Kidney epithelial cell (primary cell): Measurements from ENCODE around the gene FADS3. TPM values are rescaled to one million over a fixed set of nuclear protein-coding genes. Genes with fewer than 3 reads are reported as not detected.
A peak's percentile ranks its signal among the peaks of the same experiment; 100 is the strongest.

Experiments
- DNase-seq: peaks from one replicate; pipeline ENCODE4 v3.0.0-alpha.2; 2010; ENCODE audit warnings: low read depth
- H3K27me3 ChIP-seq: 2 replicates; pipeline ENCODE4 v1.6.0; 2011; ENCODE audit warnings: low read length; ENCODE audit not compliant: control insufficient read depth, insufficient read depth
- H3K36me3 ChIP-seq: 2 replicates; pipeline ENCODE4 v1.5.1; 2011; ENCODE audit warnings: low read length; ENCODE audit not compliant: control insufficient read depth, insufficient read depth
- H3K4me3 ChIP-seq: 2 replicates; pipeline ENCODE4 v1.5.1; 2011; ENCODE audit warnings: low read depth, mild to moderate bottlenecking, control low read depth, low read length
- CTCF ChIP-seq: IDR thresholded peaks from 2 replicates; pipeline ENCODE4 v1.5.1; 2011; ENCODE audit warnings: mild to moderate bottlenecking, moderate library complexity, low read length, control low read depth, inconsistent platforms; ENCODE audit not compliant: insufficient read depth, poor library complexity, severe bottlenecking
- total RNA-seq: library from RNA; depleted of rRNA; stranded (reverse); fragments of >200 nt; gene quantifications from 2 replicates; pipeline ENCODE4 v1.2.3, GENCODE V29; 2015

FADS3 gene
- 134 and 152 TPM in 2 replicates for total RNA-seq

- no peak for TF ChIP-seq CTCF
- DNase-seq, result no peak
- Histone ChIP-seq H3K27me3 (no peaks in the 10 kb centered on the region), H3K4me3 (peak within 1 kb of the TSS; percentile 81), H3K36me3 (no peaks in the 10 kb centered on the region)
These were observed at the start of gene FADS3 for GRCh38 chr11:61891331-61892084. TSS of gene FADS3 (minus strand) at chr11:61891545. CDS start at chr11:61891381, 164 bp downstream.

GRCh38 chr11:61940466-61940865 is 49.1 kb upstream of the FADS3 start:
- no peak for TF ChIP-seq CTCF
- H3K4me3 ChIP-seq, result no peak overlapping the region
- DNase-seq, result no peak
- peaks cover 3% of the 10 kb centered on the region for H3K27me3 ChIP-seq
- no peaks in the 10 kb centered on the region for H3K36me3 ChIP-seq

GRCh38 chr11:61935861-61936260 is 44.5 kb upstream of the FADS3 start:
- no peaks in the 10 kb centered on the region for H3K27me3 ChIP-seq
- H3K4me3 ChIP-seq, result no peak overlapping the region
- no peak for TF ChIP-seq CTCF
- DNase-seq, result no peak
- H3K36me3 ChIP-seq, result no peaks in the 10 kb centered on the region

- DNase-seq, result no peak
- TF ChIP-seq CTCF, result no peak
- Histone ChIP-seq H3K4me3 (no peak overlapping the region), H3K27me3 (no peaks in the 10 kb centered on the region), H3K36me3 (no peaks in the 10 kb centered on the region)
These were observed 39.6 kb upstream of the FADS3 start for GRCh38 chr11:61930933-61931332.

GRCh38 chr11:61928606-61929005 is 37.3 kb upstream of the FADS3 start:
- DNase-seq, result no peak
- H3K36me3 ChIP-seq, result no peaks in the 10 kb centered on the region
- H3K4me3 ChIP-seq, result no peak overlapping the region
- no peaks in the 10 kb centered on the region for H3K27me3 ChIP-seq
- TF ChIP-seq CTCF, result no peak

- H3K36me3 ChIP-seq, result no peaks in the 10 kb centered on the region
- no peak overlapping the region for H3K4me3 ChIP-seq
- TF ChIP-seq CTCF, result no peak
- H3K27me3 ChIP-seq, result no peaks in the 10 kb centered on the region
- no peak for DNase-seq
These were observed 36.2 kb upstream of the FADS3 start for GRCh38 chr11:61927501-61927900.
